ENCODE data around the gene HOXB7.

HOXB7 gene

DNA sequence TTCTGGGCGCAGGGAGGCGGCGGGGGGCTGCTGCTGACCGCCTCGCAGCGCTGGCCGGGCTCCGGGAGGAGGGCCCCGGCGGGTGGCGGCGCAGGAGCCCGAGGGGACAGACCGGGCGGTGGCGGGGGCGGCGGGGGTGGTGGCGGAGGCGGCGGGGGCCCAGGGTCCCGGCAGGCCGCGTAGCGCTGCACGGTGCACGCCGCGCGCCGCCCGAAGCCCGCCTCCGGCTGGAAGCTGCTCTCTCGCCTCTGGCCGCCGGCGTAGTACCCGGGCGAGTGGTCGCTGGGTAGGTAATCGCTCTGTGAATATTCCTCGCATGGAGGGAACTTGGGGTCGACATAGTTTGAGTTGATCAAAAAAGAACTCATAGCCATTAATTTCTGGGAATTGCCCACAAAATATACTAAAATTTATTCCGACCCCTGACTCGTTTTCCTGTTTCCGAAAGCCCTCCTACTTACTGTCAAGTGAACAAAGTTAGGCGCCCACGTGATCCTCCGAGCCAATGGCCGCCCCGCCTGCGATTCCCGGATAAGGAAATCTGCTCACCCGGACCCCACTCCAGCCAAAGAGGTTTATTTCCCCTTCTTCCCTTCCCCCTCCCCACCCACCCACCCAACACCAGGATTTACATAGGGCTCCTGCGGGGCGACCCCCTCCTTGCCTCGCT is 32.7 kb downstream of the HOXB7 start, which contains the start of gene HOXB4:
Gene HOXB4, minus strand, starts transcription at position 405 of the 670 bp plus-strand sequence. Its CDS starts 31 bp downstream, at position 374.
- DNase-seq, result peak; percentile 65

DNA sequence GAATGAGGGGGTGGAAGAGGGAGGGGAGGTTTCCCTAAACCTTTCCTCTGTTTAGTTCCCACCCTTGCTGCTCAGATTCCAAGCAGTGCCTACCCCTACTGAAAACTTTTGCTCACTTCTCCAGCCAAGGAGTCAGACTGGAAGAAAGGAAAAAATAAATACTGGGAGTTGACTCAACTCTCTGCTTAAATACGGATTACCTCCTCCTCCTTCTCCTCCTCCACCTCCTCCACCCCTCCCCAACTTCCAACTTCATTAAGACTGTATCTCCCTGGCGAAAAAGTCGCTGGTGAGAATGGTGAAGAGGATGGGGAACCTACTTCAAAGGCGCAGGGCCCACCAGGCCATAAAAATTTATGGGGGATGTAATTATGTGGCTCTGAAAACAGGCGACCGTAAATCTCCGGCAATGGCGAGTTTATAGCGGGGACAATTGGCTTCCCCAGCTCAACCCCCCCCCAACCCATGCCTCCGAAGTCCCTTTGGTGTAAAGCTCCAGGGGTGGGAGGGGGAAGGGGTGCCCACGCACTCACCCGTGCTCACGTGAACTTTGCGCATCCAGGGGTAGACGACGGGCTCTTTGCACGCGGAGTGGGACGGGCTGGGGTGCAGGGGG is 33.4 kb downstream of the HOXB7 start:
- DNase-seq, result no peak

GRCh38 chr17:48576479-48577309 is 34.1 kb downstream of the HOXB7 start:
- no peak for DNase-seq

- no peak for DNase-seq
These were observed 34.9 kb downstream of the HOXB7 start for GRCh38 chr17:48575673-48576478.

DNA sequence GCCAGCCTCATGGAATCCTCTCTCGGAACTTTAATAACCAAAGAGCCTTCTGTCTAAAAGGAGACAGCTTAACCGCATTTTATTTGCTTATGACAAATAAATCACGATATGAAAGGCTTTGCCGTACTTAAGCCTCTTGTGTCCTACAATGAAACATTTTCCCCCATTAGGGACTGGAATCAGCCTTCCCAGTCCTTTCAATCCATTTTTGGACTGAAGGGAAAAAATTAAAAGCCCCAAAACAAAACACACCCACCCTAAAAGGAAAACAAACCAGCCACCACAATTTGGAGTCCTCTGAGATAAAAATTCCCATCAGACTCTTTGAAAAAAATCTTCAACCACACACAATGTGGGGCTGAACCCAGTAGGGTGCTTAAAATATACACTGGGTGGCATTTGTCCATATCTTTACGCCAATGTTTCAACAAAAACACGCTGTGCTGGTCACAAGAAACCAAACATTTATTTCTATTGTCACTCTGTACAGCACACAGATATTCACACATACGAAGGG is 35.7 kb downstream of the HOXB7 start:
- no peak for DNase-seq

GRCh38 chr17:48574505-48575065 is 36.2 kb downstream of the HOXB7 start:
- no peak for DNase-seq

- no peak for DNase-seq
These were observed 38.9 kb downstream of the HOXB7 start for GRCh38 chr17:48571826-48572417.

GRCh38 chr17:48571024-48571818 is 39.6 kb downstream of the HOXB7 start:
- DNase-seq, result no peak

GRCh38 chr17:48570325-48571023 is 40.3 kb downstream of the HOXB7 start:
- DNase-seq, result no peak

- no peak for DNase-seq
These were observed 41.0 kb downstream of the HOXB7 start for GRCh38 chr17:48569674-48570324.

GRCh38 chr17:48569240-48569582 is 41.6 kb downstream of the HOXB7 start:
- no peak for DNase-seq

DNA sequence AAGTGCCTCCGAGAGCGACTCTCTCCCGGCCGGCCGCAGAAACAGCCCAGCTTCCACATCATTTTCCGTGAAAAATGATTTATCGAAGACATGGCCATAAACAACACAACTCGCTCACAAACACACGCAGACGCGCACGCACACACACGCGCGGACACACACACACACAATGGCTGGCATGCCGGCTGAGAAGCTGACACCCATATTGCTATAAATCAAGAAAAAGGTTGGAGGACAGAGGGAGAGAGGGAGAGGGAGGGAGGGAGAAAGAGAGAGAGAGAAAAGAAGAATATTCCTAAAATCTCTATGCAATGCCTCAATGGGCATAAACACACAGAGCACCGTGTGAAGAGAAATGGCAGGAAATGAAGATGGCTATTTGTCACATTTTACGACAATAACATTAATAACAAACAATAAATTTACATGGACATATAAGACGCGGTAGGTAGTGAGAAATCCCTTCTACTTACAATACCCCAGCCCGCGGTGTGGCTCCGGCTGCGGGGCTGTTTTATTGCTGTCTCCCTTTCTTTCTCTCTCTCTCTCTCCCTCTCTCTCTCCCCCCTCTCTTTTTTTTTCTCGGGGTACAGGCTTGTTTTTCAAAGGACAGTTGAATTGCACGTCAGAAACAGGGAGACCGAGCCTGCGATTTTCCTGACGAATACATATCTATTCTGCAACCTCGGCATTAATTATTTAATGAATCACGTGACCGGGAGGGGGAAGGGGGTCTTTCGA is 42.1 kb downstream of the HOXB7 start:
- no peak for DNase-seq

DNA sequence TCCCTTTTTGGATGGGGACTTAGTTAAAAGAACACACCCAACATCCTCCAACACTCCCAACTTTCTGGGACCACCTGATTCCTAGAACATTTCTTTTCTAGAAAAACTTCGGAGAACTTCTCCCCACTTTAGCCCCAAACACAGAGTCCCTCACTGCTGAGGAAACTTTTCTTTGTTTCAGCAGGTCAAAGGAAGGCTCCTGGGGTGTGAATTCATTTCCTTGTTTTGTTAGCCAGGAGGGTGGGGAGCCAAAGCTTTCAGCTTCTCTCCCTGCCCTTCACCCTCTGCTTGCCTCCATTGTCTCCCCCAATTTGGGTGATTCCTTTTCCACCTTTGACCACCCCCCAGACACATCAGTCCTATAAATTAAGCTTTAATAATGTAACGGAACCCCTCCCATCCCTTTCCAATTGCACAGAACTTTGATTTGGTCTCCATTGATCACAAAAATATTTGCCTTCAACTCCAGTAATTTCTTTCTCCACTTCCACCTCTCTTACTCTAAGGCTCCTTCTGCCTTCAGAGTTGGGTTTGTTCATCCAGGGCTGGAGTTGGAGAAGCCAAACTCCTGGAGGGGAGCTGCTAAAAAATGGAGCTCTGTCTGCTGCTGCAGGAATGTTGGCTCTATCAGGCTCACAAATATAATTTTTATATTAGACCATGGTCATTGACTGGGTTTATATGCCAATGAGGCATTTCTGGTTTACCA is 43.0 kb downstream of the HOXB7 start:
- DNase-seq, result no peak

DNA sequence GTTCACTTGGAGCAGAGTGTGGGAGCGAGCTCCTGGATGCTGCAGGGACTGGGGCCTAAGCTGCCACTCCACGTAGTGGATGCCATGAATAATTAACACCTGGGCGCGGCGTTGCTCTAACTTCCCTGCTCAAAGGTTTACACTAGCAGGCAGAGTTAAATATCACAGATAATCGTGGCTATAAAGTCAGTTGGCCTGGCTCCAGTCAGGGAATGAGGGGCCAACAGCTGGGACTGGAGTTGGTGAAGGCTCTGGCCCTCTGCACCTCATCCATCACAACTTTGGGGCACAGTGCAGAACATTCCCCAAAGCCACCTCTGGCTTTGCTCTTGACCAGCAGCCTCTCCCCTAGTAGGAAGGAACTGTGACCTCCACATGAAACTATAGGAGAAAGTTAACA is 43.6 kb downstream of the HOXB7 start:
- no peak for DNase-seq

DNA sequence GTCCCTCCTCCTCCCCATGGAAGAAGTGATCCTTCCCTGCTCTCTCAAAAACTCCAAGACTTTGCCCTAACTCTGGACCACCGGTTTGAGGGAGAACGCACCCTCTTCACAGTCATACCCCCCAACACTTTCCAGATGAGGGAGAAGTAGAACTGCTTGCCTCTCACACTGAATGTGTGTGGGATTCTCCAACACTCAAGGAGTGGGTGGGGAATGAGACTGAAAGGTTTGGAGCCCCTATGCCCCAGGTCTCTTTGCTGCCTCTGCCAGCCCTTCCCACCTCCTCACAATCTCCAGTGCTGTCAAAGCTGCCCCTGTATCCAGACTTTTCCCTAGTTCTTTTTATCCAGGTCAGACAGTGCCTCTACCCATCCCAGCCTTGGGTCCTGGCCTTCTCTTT is 44.1 kb downstream of the HOXB7 start:
- no peak for DNase-seq

DNA sequence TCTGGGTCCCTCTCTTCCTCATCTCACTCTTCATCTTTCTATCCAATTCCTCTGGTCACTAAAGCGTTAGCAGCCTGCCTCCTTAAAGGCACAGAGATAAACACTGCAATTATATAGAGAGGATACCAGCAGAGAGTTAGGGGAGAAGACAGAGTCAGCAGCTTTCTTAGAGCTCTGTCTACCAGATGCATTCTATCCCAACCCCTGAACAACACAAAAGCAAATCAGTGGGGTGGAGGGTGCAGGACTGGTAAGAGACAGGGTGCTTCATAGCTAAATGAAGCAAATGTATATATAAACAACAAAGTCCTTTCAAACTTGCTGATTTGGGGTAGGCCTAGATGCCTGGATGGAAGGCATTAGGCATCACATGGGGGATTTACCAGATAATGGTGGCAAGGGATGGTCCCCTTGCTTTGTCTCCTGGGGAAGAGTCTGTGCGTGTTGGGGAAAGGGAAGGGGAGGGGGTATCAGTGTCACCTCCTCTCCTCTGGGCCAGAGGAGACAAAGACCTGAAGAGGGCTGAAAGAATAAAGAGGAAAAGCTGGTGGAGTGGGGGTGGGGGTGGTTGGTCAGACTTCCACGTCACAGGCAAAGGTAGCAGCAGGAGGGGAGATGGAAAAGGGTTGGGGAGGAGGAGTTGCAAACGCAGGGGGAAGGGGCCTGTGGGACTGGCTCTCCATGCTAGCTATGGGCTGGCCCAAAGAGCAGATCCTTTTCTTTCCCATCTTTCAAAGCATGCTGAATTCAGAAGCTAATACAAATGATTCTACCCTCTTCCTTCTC is 44.7 kb downstream of the HOXB7 start:
- DNase-seq, result no peak

GRCh38 chr17:48565022-48565554 is 45.7 kb downstream of the HOXB7 start:
- no peak for DNase-seq

All from activated CD4-positive, CD25-positive, alpha-beta regulatory T cell treated with anti-CD3 and anti-CD28 coated beads, Interleukin-2, amount 50 U/mL, for 72 hours (primary cell).